Measurements from ENCODE around the gene MRPS5. TPM values are rescaled to one million over a fixed set of nuclear protein-coding genes. Genes with fewer than 3 reads are reported as not detected.
"Not testable (repeated sequence)": the region's sequence is repeated elsewhere in the genome, so short reads cannot be mapped to it uniquely, and the experiment has no call there.

The MRPS5 gene
- total RNA-seq, 1 donor from 2014 or later = 47.5 TPM

DNA sequence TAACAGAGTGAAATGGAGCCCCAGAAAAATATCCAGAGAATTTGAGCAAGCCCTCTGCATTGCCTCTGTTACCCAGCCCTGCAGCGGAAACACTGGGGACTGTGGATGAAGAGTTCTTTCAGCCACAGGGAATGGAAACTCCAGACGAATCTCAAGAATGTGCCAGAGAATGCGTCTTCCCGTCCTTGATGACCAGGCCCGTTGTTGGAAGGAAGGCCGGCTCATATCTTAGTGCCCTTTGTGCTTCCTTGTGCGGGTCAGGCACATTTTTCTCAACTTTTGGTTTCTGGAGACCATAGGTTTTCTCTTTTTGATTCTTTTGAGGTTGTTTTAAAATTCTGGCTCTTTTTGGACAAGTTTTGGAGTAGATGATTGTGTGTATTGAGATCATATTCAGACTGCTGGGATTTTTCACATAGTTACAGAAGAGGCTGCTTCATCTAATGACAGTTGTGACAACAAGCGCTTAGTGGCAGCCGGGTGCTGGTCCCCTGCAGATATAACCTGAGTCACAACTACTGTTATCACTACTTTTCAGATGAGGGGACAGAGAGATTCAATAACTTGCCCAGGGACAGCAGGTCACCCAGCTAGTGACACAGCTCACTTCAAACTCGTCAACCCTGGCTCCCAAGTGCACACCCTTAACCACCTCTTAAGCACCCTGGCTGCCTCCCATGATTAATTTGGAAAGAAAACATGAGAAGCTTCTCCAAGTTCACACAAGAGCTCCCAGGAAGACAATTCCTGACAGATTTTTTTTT lies 80.4 kb downstream of the MRPS5 start:
- Mint-ChIP-seq H3K27me3 (ENCODE audit: unreplicated experiment) (peaks cover 22% of the 10 kb centered on the region), H3K27ac (ENCODE audit: unreplicated experiment) (no peak overlapping the region), H3K9me3 (ENCODE audit: unreplicated experiment) (peaks cover 5% of the 10 kb centered on the region), H3K4me1 (ENCODE audit: unreplicated experiment) (peaks cover 22% of the 10 kb centered on the region), H3K4me3 (ENCODE audit: unreplicated experiment) (no peak overlapping the region), H3K36me3 (ENCODE audit: low read depth, unreplicated experiment) (peaks cover 22% of the 10 kb centered on the region)
- TF ChIP-seq CTCF (IDR thresholded peaks at IDR 0.05; ENCODE audit: unreplicated experiment) = no peak
- no peak for DNase-seq (ENCODE audit: low spot score)

- no peak for DNase-seq (ENCODE audit: low spot score)
- Mint-ChIP-seq H3K27me3 (ENCODE audit: unreplicated experiment) (peaks cover 20% of the 10 kb centered on the region), H3K36me3 (ENCODE audit: low read depth, unreplicated experiment) (peaks cover 22% of the 10 kb centered on the region), H3K4me1 (ENCODE audit: unreplicated experiment) (peaks cover 22% of the 10 kb centered on the region), H3K4me3 (ENCODE audit: unreplicated experiment) (no peak overlapping the region), H3K27ac (ENCODE audit: unreplicated experiment) (no peak overlapping the region), H3K9me3 (ENCODE audit: unreplicated experiment) (peaks cover 5% of the 10 kb centered on the region)
- TF ChIP-seq CTCF (IDR thresholded peaks at IDR 0.05; ENCODE audit: unreplicated experiment) = no peak
These were observed 81.2 kb downstream of the MRPS5 start for GRCh38 chr2:95040426-95040825.

- H3K4me3 Mint-ChIP-seq (ENCODE audit: unreplicated experiment) = no peak overlapping the region
- H3K27ac Mint-ChIP-seq (ENCODE audit: unreplicated experiment) = no peak overlapping the region
- H3K4me1 Mint-ChIP-seq (ENCODE audit: unreplicated experiment) = peaks cover 21% of the 10 kb centered on the region
These were observed 81.6 kb downstream of the MRPS5 start for GRCh38 chr2:95039978-95040377.

DNA sequence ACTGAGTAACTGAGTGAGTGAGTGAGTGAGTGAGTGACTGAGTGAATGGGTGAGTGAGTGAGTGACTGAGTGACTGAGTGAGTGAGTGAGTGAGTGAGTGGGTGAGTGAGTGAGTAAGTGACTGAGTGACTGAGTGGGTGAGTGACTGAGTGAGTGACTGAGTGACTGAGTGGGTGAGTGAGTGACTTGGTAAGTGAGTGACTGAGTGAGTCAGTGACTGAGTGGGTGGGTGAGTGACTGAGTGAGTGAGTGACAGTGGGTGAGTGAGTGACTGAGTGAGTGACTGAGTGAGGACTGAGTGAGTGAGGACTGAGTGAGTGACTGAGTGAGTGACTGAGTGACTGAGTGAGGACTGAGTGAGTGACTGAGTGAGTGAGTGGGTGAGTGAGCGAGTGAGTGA lies 82.2 kb downstream of the MRPS5 start:
- DNase-seq (ENCODE audit: low spot score) = no peak
- TF ChIP-seq CTCF (IDR thresholded peaks at IDR 0.05; ENCODE audit: unreplicated experiment) = no peak
- Mint-ChIP-seq H3K4me3 (ENCODE audit: unreplicated experiment) (no peak overlapping the region), H3K4me1 (ENCODE audit: unreplicated experiment) (peaks cover 15% of the 10 kb centered on the region), H3K27me3 (ENCODE audit: unreplicated experiment) (peaks cover 21% of the 10 kb centered on the region), H3K36me3 (ENCODE audit: low read depth, unreplicated experiment) (peaks cover 22% of the 10 kb centered on the region), H3K9me3 (ENCODE audit: unreplicated experiment) (peaks cover 5% of the 10 kb centered on the region), H3K27ac (ENCODE audit: unreplicated experiment) (no peak overlapping the region)

More at GRCh38 chr2:95039978-95040377, 81.6 kb downstream of the MRPS5 start:
- no peak for TF ChIP-seq CTCF (IDR thresholded peaks at IDR 0.05; ENCODE audit: unreplicated experiment)
- Mint-ChIP-seq H3K9me3 (ENCODE audit: unreplicated experiment) (peaks cover 5% of the 10 kb centered on the region), H3K27me3 (ENCODE audit: unreplicated experiment) (peaks cover 21% of the 10 kb centered on the region), H3K36me3 (ENCODE audit: low read depth, unreplicated experiment) (peaks cover 22% of the 10 kb centered on the region)
- DNase-seq (ENCODE audit: low spot score) = no peak

- Mint-ChIP-seq H3K4me1 (ENCODE audit: unreplicated experiment) (peaks cover 10% of the 10 kb centered on the region), H3K4me3 (ENCODE audit: unreplicated experiment) (peak overlapping the region; percentile 7), H3K27ac (ENCODE audit: unreplicated experiment) (no peak overlapping the region), H3K36me3 (ENCODE audit: low read depth, unreplicated experiment) (peaks cover 22% of the 10 kb centered on the region), H3K9me3 (ENCODE audit: unreplicated experiment) (peaks cover 5% of the 10 kb centered on the region), H3K27me3 (ENCODE audit: unreplicated experiment) (peaks cover 21% of the 10 kb centered on the region)
- no peak for DNase-seq (ENCODE audit: low spot score)
- no peak for TF ChIP-seq CTCF (IDR thresholded peaks at IDR 0.05; ENCODE audit: unreplicated experiment)
These were observed 82.8 kb downstream of the MRPS5 start for GRCh38 chr2:95038635-95039298.

- Mint-ChIP-seq H3K27me3 (ENCODE audit: unreplicated experiment) (peaks cover 23% of the 10 kb centered on the region), H3K36me3 (ENCODE audit: low read depth, unreplicated experiment) (peaks cover 22% of the 10 kb centered on the region), H3K4me1 (ENCODE audit: unreplicated experiment) (peaks cover 12% of the 10 kb centered on the region)
- not testable (repeated sequence) for H3K4me3 Mint-ChIP-seq (ENCODE audit: unreplicated experiment); DNase-seq (ENCODE audit: low spot score); H3K9me3 Mint-ChIP-seq (ENCODE audit: unreplicated experiment); H3K27ac Mint-ChIP-seq (ENCODE audit: unreplicated experiment)
These were observed 83.6 kb downstream of the MRPS5 start for GRCh38 chr2:95037841-95038585.
